Activated T-cell treated with anti-CD3 and anti-CD28 coated beads for 4 hours (primary cell): ENCODE measurements around the gene IDS.

ENCODE experiments used
- DNase-seq: peaks from one replicate; pipeline ENCODE4 v3.0.0-alpha.2; 2020

Gene IDS

DNA sequence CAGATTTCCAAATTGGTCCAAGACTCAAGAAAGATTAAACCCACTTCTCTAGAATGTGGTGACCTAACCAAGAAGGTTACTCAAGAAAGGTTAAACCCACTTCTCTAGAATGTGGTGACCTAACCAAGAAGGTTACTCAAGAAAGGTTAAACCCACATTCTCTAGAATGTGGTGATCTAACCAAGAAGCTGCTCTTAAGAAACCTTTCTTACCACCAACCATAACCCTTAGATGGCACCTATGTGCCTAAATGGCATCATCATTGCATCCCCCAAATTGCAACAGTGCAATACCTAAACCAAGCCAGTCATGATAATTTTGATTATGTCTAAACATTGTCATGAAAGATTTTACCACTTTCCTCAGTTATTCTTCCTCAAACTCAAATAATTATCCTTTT, 49.2 kb downstream of the IDS start:
- no peak for DNase-seq

DNA sequence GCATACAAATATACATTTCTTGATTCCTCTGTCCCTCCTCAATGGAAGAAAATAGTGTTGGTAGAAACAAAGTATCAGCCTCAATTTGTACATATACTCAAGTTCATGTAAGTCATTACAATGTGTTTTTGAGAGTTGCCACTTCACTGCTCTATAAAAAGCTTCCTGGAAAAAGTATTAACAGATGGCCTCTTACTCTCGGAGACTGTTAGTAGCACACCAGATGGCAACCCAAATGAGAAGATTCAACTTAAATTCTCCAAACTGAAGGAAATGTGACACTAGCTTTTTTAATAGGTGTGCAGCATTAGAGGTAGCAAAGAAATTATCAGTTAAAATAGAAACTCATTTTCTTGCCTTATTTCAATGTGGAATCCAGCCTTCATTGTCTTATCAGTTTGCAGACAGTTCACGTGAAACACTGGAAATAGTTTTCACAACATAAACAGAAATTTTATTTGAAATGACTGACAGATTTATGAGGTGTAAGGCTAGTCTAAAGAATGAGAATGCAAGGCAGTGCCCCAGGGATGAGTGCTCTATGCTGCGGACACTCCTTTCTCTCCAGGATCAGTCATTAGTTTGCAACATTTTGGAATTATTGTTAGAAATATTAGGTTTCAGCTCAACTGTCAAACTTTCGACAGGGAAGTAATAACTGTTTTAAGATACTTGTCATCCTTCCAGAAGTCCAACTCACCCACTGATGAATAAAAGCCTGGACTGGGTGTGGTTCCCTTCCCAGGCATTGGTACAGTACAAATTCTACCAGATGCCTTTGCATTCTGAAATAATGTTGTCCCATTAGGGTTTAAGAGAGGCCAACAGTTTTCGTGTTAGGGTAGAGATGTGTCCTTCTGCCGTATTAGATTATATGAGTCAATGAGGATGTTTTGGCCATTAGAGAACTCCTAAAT, 50.9 kb downstream of the IDS start:
- DNase-seq = no peak

DNA sequence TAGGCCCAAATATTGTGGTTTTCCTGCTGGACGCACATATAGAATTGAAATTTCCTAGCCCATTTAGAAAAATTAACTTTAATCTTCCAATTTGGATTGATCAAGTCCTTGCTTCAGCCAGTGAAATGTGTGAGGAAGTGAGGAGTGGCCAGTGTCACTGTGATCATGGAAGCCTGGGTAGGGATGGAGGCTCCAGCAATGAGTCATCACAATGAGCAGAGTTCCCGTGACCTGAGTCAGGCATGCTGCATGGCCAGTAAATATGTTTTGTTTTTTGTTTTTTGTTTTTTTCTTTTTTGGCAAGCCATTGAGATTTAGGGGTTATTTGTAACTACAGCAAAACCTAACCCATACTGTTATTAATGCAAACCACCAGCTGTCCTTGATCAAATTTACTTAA, 52.1 kb downstream of the IDS start:
- DNase-seq = no peak

DNA sequence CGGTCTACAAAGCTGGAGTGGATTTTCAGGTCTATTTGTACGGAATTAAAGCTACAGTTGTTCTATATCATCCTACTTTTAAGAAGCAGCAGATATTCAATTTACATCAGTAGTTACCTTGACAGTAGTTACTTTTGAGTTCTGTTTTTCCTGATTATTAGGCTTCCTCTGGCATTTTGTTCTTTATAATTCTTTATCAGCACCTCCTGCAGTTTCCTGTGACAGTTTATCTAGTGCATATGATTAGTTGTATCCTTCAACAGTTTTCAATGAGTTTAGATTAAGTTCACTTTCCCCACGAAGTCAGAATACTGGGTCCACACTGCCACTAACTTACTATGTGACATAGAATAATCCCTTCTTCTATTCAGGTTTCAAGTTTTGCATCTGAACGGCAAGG, 71.7 kb downstream of the IDS start:
- DNase-seq = no peak

DNA sequence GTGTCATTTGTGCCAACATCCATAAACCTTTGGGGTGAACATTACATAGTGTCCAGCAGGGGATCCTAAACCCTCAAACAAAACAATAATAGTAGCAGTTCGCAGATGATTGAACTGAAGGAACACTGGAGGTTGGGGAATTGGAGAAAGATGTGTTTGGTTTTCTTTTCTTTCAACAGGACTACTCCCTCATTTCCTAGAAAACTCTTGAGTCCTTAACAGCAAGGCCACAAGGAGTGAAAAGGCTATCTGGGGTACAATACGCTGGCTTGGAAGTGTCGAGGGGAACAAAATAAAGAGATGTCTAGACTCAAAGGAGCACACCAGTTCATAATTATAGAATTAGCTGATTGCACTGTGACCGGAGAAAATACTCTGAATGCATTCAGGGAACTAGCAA, 72.1 kb downstream of the IDS start:
- no peak for DNase-seq
